HG02642 (cell line): Measurements from ENCODE around the gene MAPK8.

Experiments used
- ATAC-seq: cut with Tn5 transposase; IDR thresholded peaks from one replicate; pipeline ENCODE4 v1.9.1; 2021; ENCODE audit warnings: mild to moderate bottlenecking; ENCODE audit not compliant: unreplicated experiment, poor library complexity

The MAPK8 gene

GRCh38 chr10:48369501-48369900 is 63.0 kb downstream of the MAPK8 start:
- ATAC-seq: no peak

GRCh38 chr10:48377751-48378530 is 71.5 kb downstream of the MAPK8 start:
- ATAC-seq: no peak

GRCh38 chr10:48378675-48379074 is 72.2 kb downstream of the MAPK8 start:
- ATAC-seq: no peak

- no peak for ATAC-seq
Measured at GRCh38 chr10:48381971-48382370, 75.5 kb downstream of the MAPK8 start.

- ATAC-seq: no peak
Measured at GRCh38 chr10:48382982-48383381, 76.5 kb downstream of the MAPK8 start.

- ATAC-seq: no peak
Measured at GRCh38 chr10:48383393-48383792, 76.9 kb downstream of the MAPK8 start.

GRCh38 chr10:48384699-48384982 is 78.2 kb downstream of the MAPK8 start:
- ATAC-seq: no peak

- ATAC-seq: no peak
Measured at GRCh38 chr10:48389272-48389671, 82.8 kb downstream of the MAPK8 start.

GRCh38 chr10:48389846-48390557 is 83.5 kb downstream of the MAPK8 start:
- ATAC-seq: no peak

- no peak for ATAC-seq
Measured at GRCh38 chr10:48390558-48390871, 84.0 kb downstream of the MAPK8 start.

GRCh38 chr10:48390933-48391845 is 84.7 kb downstream of the MAPK8 start:
- no peak for ATAC-seq

- no peak for ATAC-seq
Measured at GRCh38 chr10:48391994-48392393, 85.5 kb downstream of the MAPK8 start.

GRCh38 chr10:48398261-48398660 is 91.8 kb downstream of the MAPK8 start:
- ATAC-seq: no peak

GRCh38 chr10:48399056-48399541 is 92.6 kb downstream of the MAPK8 start:
- no peak for ATAC-seq

GRCh38 chr10:48399551-48399950 is 93.1 kb downstream of the MAPK8 start:
- ATAC-seq: no peak

- no peak for ATAC-seq
Measured at GRCh38 chr10:48400129-48400849, 93.8 kb downstream of the MAPK8 start.

GRCh38 chr10:48400850-48401220 is 94.4 kb downstream of the MAPK8 start:
- no peak for ATAC-seq

GRCh38 chr10:48404646-48405045 is 98.2 kb downstream of the MAPK8 start:
- ATAC-seq: no peak

GRCh38 chr10:48406204-48406603 is 99.7 kb downstream of the MAPK8 start:
- no peak for ATAC-seq

- ATAC-seq: no peak
Measured at GRCh38 chr10:48406658-48407057, 100.2 kb downstream of the MAPK8 start.
